Small intestine (tissue), 7 donors: ENCODE data around the gene TMTC4. TPM values are rescaled to one million over a fixed set of nuclear protein-coding genes. Genes with fewer than 3 reads are reported as not detected.
A peak's percentile ranks its signal among the peaks of the same experiment; 100 is the strongest.

ENCODE experiments used
- DNase-seq, 2 donors: peaks; one replicate each; pipeline versions ENCODE4 v3.0.0 to v3.0.0-alpha.2; 2013
- FAIRE-seq: peaks from 2 replicates; lab custom pipeline; 2012; peaks lifted over from hg19 to GRCh38; lab: Jason Lieb, UNC
- H3K27ac ChIP-seq, 3 donors: one replicate each; pipeline ENCODE4 v1.5.1; 2013; ENCODE audit warnings: low read length in 2 of 3, mild to moderate bottlenecking in 2 of 3, control low read depth in 1 of 3, inconsistent platforms in 1 of 3, low read depth in 1 of 3, moderate library complexity in 1 of 3
- H3K27me3 ChIP-seq, 3 donors: one replicate each; pipeline ENCODE4 v1.6.1; 2013; ENCODE audit warnings: low read length in 3 of 3, inconsistent platforms in 1 of 3; ENCODE audit not compliant: control insufficient read depth in 3 of 3, insufficient read depth in 3 of 3
- H3K36me3 ChIP-seq, 3 donors: one replicate each; pipeline ENCODE4 v1.6.1; 2013; ENCODE audit warnings: low read length in 3 of 3, inconsistent platforms in 1 of 3, low read depth in 1 of 3, mild to moderate bottlenecking in 1 of 3, moderate library complexity in 1 of 3; ENCODE audit not compliant: control insufficient read depth in 3 of 3, insufficient read depth in 2 of 3
- H3K4me1 ChIP-seq, 3 donors: one replicate each; pipeline ENCODE4 v1.6.1; 2013; ENCODE audit warnings: low read length in 2 of 3, inconsistent platforms in 1 of 3, low read depth in 1 of 3, mild to moderate bottlenecking in 1 of 3, moderate library complexity in 1 of 3; ENCODE audit not compliant: control insufficient read depth in 3 of 3, insufficient read depth in 2 of 3
- H3K4me3 ChIP-seq, 3 donors: one replicate each; pipeline ENCODE4 v1.5.1; 2013; ENCODE audit warnings: low read length in 3 of 3, control low read depth in 1 of 3, inconsistent platforms in 1 of 3, low read depth in 1 of 3, mild to moderate bottlenecking in 1 of 3, moderate library complexity in 1 of 3
- H3K9me3 ChIP-seq, 2 donors: one replicate each; pipeline ENCODE4 v1.6.1; 2013; ENCODE audit warnings: low read depth in 1 of 2, low read length in 1 of 2; ENCODE audit not compliant: control insufficient read depth in 2 of 2, insufficient read depth in 1 of 2
- WGBS, 3 donors: extraction: QIAGEN DNeasy Blood & Tissue Kit; methylation state at CpG; one replicate each; pipeline ENCODE4 v1.1.7; 2013; 5-methylcytosine and 5-hydroxymethylcytosine counted together
- polyA plus RNA-seq, 4 donors: library from polyadenylated mRNA; stranded (reverse) in 3 of 4; unstranded in 1 of 4; fragments of 200-250 nt in 3 of 4; fragments of 120-200 nt in 1 of 4; gene quantifications; one replicate each; pipeline versions ENCODE4 v1.2.1 to v1.2.3, GENCODE V29; 2013
- donor health status: healthy with polysubstance abuse.
- donor health status: control.
- donor health status: control.
- donor health status: Bipolar disorder and iron deficiency.
- donor health status: healthy.

TMTC4 gene
- polyA plus RNA-seq, 4 donors = 6.3 to 27.7 (median 8.8) TPM

DNA sequence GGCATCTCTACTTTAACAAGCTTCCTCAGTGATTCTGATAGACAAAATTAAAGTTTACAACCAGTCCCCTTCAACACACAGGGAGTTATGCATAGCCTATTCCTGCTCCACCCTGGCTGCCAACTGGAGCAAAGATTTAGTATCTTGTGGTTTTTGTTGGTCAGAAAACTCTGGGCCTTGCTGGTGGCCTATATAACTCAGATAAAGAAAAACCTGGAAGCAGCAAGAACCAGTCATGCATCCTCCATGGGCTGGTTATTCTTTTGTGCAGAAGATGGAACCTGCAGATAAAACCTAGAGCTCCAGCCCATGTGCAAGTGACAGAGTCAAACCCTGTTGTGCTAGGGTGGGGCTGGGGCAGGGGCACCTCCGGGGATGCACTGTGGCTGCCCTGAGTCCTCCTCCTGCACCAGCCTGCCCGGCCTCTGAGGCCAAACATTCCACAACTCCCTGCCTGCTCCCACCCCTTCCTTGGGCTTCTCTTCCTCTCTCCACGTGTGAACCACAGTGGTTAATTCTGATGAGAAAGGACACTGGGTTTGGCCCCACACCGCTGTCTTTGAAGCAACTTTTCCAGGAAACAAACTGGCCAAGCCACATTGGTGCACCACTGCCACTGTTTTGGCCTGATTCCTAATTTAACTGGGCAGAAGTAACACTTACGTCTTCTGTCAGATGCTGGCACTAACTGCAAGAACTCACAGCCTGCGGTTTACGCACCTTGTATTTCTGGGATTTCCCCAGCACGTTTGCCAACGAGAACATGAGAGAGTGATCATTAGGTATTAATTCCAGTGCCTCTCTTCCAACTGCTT lies 62.7 kb downstream of the TMTC4 start:
- H3K4me3 ChIP-seq = peak overlapping the region in 1 of 3 donors; percentile 1
- peak overlapping the region in 1 of 3 donors; percentile 38 for H3K27ac ChIP-seq
- H3K36me3 ChIP-seq = peaks cover 0 to 21% (median 0%) of the 10 kb centered on the region in 3 donors
- H3K4me1 ChIP-seq = peaks cover 0 to 16% (median 3%) of the 10 kb centered on the region in 3 donors
- FAIRE-seq (no peak), DNase-seq (no peak)
- H3K27me3 ChIP-seq = no peaks in the 10 kb centered on the region
- 72 to 77% (median 76%) methylated on average over 9 of the region's 9 CpGs for WGBS, 3 donors
- no peaks in the 10 kb centered on the region for H3K9me3 ChIP-seq

DNA sequence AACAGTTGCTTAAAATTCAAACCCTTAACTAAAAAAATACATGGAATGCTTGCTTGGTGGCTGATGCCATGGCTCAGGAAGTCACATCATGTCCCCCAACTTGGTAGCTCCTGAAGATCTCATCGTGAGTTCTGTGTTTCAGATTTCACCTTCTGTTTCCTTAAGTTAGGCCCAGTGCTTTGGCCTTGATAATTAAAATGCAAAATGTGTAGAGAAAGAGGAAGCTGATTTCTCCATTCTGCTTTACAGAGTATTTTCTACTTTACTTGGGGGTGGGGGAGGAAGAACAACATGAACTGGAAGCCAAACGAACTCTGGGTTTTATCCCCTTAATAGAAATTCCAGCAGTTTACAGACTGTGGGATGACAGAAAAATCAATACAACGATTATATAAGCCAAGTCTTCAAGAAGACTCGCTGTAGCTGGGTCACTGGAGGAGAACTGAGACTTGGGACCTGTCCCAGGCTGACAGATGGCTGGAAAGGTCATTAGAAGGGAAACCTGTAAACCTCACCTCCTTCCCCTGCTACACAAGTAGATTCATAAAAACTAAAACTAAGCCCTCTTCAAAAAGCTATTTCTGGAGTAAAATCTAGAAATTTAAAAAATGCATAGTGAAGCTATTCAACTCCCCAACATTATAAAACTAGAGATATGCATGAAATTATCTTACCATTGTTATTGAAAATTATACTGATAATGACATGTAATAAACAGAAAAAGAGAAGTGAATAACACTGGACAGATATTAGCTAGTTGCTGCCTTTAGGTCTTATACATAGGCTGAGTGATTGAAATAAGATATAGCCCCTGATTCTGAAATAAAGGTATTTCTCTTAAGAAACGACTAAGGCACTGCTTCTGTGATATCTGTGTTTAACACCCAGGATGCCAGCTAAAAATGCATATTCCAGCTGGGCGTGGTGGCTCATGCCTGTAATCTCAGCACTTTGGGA lies 63.9 kb downstream of the TMTC4 start:
- DNase-seq = no peak
- WGBS, 3 donors = 45 to 60% (median 58%) methylated on average over 6 of the region's 6 CpGs
- FAIRE-seq = no peak
- peaks cover 0 to 26% (median 0%) of the 10 kb centered on the region in 3 donors for H3K36me3 ChIP-seq
- H3K4me3 ChIP-seq = no peak overlapping the region
- H3K27me3 ChIP-seq = no peaks in the 10 kb centered on the region
- H3K4me1 ChIP-seq = peaks cover 0 to 16% (median 3%) of the 10 kb centered on the region in 3 donors
- no peak overlapping the region for H3K27ac ChIP-seq
- no peaks in the 10 kb centered on the region for H3K9me3 ChIP-seq

GRCh38 chr13:100608906-100609305 lies 65.7 kb downstream of the TMTC4 start:
- Histone ChIP-seq H3K4me1 (peaks cover 0 to 16% (median 3%) of the 10 kb centered on the region in 3 donors), H3K36me3 (peaks cover 0 to 26% (median 0%) of the 10 kb centered on the region in 3 donors), H3K9me3 (no peaks in the 10 kb centered on the region), H3K27ac (peak overlapping the region; percentile 68 to 93 (median 71)), H3K4me3 (no peak overlapping the region), H3K27me3 (no peaks in the 10 kb centered on the region)
- FAIRE-seq (no peak), DNase-seq (peak; percentile 87 to 92)
- WGBS, 3 donors = 28 to 50% (median 32%) methylated on average over 6 of the region's 6 CpGs

DNA sequence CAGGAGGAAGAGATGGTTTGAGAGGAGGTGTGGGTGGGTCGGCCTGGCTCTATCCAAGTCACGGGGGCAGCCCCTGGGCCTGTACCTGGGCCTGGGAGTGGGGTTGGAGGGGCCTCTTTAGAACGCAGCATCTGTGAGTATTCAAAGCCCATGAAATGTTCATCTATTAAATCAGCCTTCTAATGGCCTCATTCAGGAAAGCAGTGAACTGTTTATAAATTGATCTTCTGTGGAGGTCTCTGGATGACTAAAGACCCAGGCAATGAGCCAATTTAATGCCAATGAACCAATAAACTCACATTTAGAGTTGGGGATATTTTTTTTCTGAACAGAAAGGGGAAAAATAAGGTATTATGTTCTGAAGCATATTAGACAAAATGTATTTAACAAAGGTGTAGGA lies 66.1 kb downstream of the TMTC4 start:
- H3K27ac ChIP-seq = peak overlapping the region; percentile 68 to 93 (median 71)
- DNase-seq (no peak), FAIRE-seq (no peak)
- H3K27me3 ChIP-seq = no peaks in the 10 kb centered on the region
- peaks cover 0 to 26% (median 0%) of the 10 kb centered on the region in 3 donors for H3K36me3 ChIP-seq
- H3K4me3 ChIP-seq = no peak overlapping the region
- H3K9me3 ChIP-seq = no peaks in the 10 kb centered on the region
- WGBS, 3 donors = 92 to 97% (median 97%) methylated on average over 3 of the region's 3 CpGs
- peaks cover 0 to 16% (median 3%) of the 10 kb centered on the region in 3 donors for H3K4me1 ChIP-seq

DNA sequence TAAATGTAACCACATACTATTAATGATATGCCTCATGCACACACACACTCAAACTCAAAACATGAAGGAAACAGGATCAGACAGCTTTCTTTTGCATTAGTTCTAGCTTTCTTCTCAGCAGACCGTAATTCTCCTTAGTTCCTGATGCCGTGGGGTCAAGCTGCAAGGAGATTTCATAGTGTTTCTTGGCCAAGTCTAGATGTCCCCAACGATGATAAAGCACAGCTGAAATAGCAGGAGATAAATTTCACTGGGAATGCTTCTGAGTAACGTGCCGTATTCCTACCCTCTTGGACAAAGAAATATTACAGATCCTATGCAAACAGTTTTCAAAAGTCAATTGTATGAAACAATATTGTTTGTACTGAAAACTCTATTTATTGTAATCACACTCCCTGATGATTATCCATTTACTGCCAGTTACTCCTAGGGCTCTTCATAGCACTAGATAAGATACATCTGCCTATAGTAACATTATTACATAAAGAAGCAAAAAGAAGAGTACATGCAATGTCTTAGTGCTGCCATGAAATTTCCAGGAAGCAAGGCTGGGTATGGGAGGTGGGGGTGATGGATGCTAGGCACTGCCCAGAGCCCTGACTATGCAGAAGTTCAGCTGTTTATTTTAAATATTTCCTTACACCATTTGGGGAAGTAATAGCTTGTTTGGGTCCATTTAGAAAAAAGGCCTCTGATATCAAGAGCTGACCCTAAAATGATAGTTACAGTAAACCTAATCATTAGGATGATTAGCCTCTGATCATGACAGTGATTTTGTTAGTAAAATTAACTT lies 69.5 kb downstream of the TMTC4 start:
- Histone ChIP-seq H3K4me3 (no peak overlapping the region), H3K4me1 (peaks cover 0 to 12% (median 3%) of the 10 kb centered on the region in 3 donors), H3K27ac (no peak overlapping the region), H3K27me3 (no peaks in the 10 kb centered on the region), H3K36me3 (peaks cover 0 to 16% (median 0%) of the 10 kb centered on the region in 3 donors), H3K9me3 (no peaks in the 10 kb centered on the region)
- WGBS, 3 donors = 69 to 86% (median 84%) methylated on average over 5 of the region's 5 CpGs
- FAIRE-seq (no peak), DNase-seq (no peak)

DNA sequence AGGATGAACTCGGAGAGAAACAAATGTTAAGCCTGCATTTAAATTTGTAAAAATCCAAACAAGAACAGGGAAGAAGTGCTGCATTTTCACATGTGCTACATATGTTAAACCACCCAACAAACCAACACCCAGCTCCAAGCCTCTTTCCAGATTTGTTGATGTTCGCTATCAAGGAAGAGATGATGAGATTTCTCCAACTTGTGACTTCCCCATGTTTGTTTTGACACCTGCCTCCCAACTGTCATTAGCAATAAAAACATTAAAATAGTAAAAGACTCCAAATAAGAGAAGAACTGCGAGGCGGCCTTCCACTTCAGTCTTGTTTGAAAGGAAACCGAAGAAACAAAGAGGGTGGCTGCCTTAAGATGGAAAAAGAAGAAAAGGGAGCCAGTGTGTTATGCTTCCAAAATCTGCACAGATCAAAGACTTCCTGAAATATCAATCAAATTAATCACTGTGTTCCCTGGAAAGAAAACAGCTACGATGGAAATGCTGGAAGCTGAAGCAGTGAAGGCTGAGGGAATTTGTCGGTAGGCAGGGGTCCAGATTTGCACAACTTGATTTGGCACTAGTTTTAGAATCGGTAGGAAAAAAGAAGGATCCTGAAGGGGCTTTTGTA lies 72.0 kb downstream of the TMTC4 start:
- FAIRE-seq (no peak), DNase-seq (no peak)
- Histone ChIP-seq H3K9me3 (no peaks in the 10 kb centered on the region), H3K4me1 (no peaks in the 10 kb centered on the region), H3K27ac (no peak overlapping the region), H3K36me3 (peaks cover 0 to 8% (median 0%) of the 10 kb centered on the region in 3 donors), H3K27me3 (no peaks in the 10 kb centered on the region), H3K4me3 (no peak overlapping the region)
- WGBS, 3 donors = 71 to 91% (median 86%) methylated on average over 8 of the region's 8 CpGs

DNA sequence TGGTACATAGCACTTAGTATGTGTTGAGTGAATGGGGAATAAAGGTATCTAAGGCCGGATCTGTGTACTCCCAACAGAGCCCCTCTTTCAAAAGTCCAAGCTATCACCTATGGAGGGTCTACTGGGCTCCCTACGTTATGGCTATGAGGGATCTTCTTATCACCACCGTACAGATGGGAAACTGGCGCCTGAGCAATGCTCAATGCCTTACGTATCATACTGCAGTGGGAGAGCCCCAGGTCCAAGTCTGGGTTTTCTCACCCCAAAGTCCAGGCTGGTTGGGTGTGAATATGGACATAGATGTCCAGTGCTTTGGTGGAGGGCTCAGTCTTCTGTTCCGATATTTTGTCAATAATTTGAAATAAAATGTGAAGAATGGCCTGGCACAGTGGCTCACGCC lies 72.9 kb downstream of the TMTC4 start:
- 95 to 98% (median 95%) methylated on average over 7 of the region's 7 CpGs for WGBS, 3 donors
- no peak for DNase-seq
- no peaks in the 10 kb centered on the region for H3K9me3 ChIP-seq
- no peaks in the 10 kb centered on the region for H3K27me3 ChIP-seq
- no peaks in the 10 kb centered on the region for H3K4me1 ChIP-seq
- FAIRE-seq = no peak
- no peak overlapping the region for H3K4me3 ChIP-seq
- H3K27ac ChIP-seq = no peak overlapping the region
- peaks cover 0 to 4% (median 0%) of the 10 kb centered on the region in 3 donors for H3K36me3 ChIP-seq
